SU-DHL-6 (cell line): ENCODE data around the gene KIFC1.

Experiments
- CTCF ChIP-seq: fragments of 200-600 bp; sonication (generic); IDR thresholded peaks from one replicate; pipeline ENCODE4 v1.5.1; 2017; ENCODE audit warnings: antibody characterized with exemption, mild to moderate bottlenecking, low read length, moderate library complexity; ENCODE audit not compliant: insufficient read depth, poor library complexity, severe bottlenecking
- EZH2phosphoT487 ChIP-seq: fragments of 200-600 bp; sonication (generic), shearing (Covaris generic); conservative IDR thresholded peaks from 2 replicates; pipeline ENCODE4 v1.6.1; 2018; ENCODE audit warnings: mild to moderate bottlenecking, antibody characterized with exemption, low read length, moderate library complexity, mixed read lengths

DNA sequence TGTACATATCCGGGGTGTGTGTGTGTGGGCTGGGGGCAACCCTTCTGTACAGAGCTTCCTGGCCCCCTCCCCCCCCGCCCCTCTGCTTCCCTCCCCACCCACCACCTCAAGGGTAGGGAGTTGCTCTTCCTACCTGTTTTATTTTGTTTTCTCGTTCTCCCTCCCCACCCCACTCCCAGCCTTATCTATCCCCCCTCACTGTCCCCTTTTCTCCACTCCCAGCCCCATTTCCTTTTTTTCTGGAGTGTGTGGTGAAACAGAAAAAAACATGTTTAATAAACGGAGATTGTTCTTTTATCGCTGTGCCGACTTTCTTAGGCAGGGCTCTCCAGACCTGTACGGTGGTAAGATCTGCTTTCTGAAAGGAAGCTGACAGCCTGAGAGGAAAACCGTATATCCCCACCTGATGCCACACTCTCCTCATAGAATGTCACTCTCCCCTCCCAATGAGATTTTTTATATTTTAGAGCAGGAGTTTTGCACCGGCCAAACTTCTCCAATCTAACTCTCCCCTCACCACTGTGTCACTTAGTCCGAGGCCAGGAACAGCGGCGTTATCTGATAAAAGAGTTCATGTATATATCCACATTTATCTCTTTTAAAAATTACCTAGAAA is 61.9 kb downstream of the KIFC1 start:
- TF ChIP-seq CTCF (no peak), EZH2phosphoT487 (no peak)
